ENCODE results near the gene RNF17.

DNA sequence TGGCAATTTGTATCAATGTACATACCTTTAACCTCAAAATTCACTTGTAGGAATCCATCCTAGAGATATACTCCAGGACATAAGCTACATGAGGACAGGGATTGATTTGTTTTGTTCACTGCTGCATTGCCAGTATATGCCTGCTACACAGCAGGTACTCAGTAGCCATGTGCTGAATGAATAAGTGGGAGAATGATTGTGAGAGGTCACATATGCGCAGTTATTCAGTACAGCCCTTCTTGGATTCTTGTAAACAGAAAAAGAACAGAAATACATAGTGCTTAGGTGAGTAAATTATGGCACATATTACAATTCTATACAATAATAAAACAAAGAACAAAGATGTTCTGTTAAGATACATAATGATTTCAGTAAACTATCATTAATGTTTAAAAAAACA lies 133.3 kb downstream of the RNF17 start:
- TF ChIP-seq CTCF (IDR thresholded peaks at IDR 0.05) (no peak), JUND (IDR thresholded peaks at IDR 0.05) (no peak), TEAD4 (IDR thresholded peaks at IDR 0.05; ENCODE audit: borderline replicate concordance, insufficient read depth) (no peak), USF2 (IDR thresholded peaks at IDR 0.05; ENCODE audit: borderline replicate concordance, low read depth, low read length) (no peak), EP300 (IDR thresholded peaks at IDR 0.05; ENCODE audit: borderline replicate concordance in 1 of 2, low read depth in 1 of 2, low read length in 1 of 2) (no peak), POLR2AphosphoS5 (IDR thresholded peaks at IDR 0.05; ENCODE audit: low read depth, low read length) (no peak), EZH2phosphoT487 (IDR thresholded peaks at IDR 0.05; ENCODE audit: borderline replicate concordance, low read depth) (no peak), SIN3A (IDR thresholded peaks at IDR 0.05; ENCODE audit: borderline replicate concordance, low read depth, low read length) (no peak)
- TF ChIP-seq, protein P1, sequence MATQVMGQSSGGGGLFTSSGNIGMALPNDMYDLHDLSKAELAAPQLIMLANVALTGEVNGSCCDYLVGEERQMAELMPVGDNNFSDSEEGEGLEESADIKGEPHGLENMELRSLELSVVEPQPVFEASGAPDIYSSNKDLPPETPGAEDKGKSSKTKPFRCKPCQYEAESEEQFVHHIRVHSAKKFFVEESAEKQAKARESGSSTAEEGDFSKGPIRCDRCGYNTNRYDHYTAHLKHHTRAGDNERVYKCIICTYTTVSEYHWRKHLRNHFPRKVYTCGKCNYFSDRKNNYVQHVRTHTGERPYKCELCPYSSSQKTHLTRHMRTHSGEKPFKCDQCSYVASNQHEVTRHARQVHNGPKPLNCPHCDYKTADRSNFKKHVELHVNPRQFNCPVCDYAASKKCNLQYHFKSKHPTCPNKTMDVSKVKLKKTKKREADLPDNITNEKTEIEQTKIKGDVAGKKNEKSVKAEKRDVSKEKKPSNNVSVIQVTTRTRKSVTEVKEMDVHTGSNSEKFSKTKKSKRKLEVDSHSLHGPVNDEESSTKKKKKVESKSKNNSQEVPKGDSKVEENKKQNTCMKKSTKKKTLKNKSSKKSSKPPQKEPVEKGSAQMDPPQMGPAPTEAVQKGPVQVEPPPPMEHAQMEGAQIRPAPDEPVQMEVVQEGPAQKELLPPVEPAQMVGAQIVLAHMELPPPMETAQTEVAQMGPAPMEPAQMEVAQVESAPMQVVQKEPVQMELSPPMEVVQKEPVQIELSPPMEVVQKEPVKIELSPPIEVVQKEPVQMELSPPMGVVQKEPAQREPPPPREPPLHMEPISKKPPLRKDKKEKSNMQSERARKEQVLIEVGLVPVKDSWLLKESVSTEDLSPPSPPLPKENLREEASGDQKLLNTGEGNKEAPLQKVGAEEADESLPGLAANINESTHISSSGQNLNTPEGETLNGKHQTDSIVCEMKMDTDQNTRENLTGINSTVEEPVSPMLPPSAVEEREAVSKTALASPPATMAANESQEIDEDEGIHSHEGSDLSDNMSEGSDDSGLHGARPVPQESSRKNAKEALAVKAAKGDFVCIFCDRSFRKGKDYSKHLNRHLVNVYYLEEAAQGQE (IDR thresholded peaks at IDR 0.05; ENCODE audit: low read depth, low read length): no peak

All from SK-N-SH (cell line).